Glomerular visceral epithelial cell (primary cell): ENCODE results near the gene PMP22.

Experiments
- DNase-seq: peaks from one replicate; pipeline ENCODE4 v3.0.0-alpha.2; 2016; ENCODE audit errors: extremely low spot score

Gene PMP22

GRCh38 chr17:15265131-15265530 lies at the start of gene PMP22:
PMP22 (minus strand) TSS chr17:15265326; CDS start chr17:15260727, 4,599 bp downstream.
- no peak for DNase-seq

- no peak for DNase-seq
These were observed 46.9 kb upstream of the PMP22 start for GRCh38 chr17:15311996-15312395.

DNA sequence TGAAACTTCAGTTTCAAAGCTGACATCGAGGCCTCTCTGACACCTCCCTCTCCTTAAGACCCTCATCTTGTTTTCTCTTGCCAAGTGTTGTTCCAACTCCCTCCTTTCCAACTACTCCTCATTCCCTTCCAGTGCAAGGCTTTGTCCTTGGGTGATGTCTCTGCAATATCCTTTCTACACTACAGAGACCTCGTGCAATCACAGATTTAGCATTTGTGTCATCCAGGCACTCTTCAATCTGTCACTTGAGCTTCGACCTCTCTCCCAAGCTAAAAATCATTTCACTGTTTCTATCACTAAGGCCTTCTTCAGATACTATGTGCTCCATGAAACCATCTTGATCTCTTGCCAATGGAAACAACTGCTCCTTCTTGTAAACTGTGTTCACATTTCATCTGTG lies 44.7 kb upstream of the PMP22 start:
- DNase-seq, result no peak

GRCh38 chr17:15309236-15309635 lies 44.1 kb upstream of the PMP22 start:
- no peak for DNase-seq

- DNase-seq, result no peak
These were observed 43.6 kb upstream of the PMP22 start for GRCh38 chr17:15308758-15309157.

DNA sequence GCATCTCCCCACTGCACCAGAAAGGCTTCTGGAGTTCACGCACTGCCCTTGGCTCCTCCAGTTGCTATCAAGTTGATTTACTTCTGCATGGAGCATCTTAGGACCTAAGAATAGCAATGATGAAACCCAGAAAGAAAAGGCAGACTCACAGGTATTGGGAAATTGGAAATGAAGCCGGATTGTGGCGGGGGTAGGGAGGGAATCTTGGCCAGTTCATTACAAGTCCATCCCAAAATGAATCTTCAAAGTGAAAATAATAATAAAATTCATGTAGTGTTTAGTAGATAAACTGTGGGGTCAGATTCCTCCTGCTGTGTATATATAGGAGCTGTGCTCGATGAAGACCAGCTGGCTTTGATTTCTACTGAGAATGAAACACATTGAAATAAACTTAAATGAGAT lies 42.6 kb upstream of the PMP22 start:
- no peak for DNase-seq

DNA sequence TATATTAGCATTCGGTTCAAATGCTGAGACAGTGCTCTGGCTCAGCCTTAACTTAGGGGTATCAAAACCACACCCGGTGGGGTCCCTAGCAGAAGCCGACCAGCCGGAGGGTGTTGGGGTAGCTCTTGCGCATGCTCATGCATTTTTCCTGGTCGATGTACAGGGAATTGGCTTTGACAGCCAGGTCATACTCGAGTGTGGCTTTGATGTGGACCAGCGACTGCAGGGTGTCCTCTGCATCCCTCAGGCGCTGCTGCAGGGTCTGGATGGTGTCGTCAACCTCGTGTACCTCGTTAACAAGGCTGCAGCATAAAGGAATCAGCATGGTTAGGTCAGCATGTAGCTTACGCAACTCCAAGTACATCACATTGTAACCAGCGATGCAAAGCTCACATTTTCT lies 38.7 kb upstream of the PMP22 start:
- DNase-seq, result no peak

GRCh38 chr17:15303268-15303667 lies 38.1 kb upstream of the PMP22 start:
- DNase-seq, result no peak

DNA sequence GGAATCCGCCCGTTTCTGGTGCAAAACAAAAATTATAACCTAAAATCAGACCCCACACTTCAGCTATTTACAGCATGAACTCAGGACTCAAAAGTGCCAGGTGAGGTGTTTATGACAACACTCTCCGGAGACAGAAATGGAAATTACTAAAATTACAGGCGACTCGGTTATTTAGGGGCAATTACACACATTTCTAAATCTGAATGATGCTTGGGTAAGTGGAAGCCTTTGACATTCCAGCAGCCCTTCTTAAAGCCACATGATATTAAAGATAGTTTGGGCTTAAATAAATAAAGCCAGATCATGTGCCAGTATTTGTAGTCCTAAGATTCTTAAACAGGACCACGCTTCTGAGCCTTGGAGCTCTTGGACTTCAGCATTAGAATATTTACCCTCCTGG lies 36.7 kb upstream of the PMP22 start:
- no peak for DNase-seq

- DNase-seq, result peak; percentile 26
These were observed 33.0 kb upstream of the PMP22 start for GRCh38 chr17:15298176-15298575.

GRCh38 chr17:15293558-15293957 lies 28.4 kb upstream of the PMP22 start:
- no peak for DNase-seq

DNA sequence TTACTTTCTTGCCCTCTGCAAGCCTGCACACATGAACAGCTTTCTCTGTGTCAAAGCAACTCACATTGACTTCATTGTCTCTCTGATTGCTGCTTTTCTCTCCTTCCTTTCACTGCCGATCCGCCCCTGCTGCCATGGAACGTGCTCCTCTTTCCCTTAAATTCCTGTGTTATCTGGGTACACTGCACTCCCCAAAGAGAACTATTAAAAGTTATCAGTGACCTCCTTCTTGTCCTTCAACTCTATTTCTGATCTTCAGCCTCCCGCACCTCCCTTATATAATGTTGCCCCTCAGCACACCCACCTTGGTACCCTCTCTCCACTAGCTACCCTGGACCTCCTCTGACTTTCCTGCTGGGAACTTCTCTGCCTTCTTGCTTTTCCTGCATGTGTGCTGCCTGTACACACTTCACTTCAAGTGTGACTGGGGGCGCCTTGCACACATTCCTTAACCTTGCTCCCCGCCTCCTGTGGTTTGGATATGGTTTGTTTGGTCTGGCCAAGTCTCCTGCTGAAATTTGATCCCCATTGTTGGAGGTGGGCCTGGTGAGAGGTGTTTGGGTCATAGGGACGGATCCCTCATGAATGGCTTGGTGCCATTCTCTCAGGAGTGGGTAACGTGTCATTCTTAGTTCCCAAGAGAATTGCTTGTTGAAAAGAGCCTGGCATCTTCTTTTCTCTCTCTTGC lies 26.7 kb upstream of the PMP22 start:
- peak; percentile 58 for DNase-seq

DNA sequence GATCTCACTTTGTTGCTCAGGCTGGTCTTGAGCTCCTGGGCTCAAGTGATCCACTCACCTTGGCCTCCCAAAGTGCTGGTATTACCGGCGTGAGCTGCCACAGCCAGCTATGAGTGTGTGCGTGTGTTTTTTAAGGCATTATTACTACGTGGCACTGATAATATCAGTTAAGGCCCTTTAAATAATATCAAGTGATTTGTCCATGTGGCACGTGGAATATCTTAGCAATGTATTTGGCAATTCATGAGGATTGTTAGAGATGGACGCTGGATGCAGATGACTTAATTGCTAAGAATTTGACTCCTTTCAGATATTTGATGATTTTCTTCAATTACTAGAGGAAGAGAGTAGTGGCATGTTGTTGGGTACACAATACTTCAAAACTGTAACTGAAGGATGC lies 25.5 kb upstream of the PMP22 start:
- no peak for DNase-seq

- peak; percentile 15 for DNase-seq
These were observed 24.4 kb upstream of the PMP22 start for GRCh38 chr17:15289285-15290183.

- DNase-seq, result no peak
These were observed 23.7 kb upstream of the PMP22 start for GRCh38 chr17:15288859-15289258.

- no peak for DNase-seq
These were observed 22.6 kb upstream of the PMP22 start for GRCh38 chr17:15287538-15288267.

DNA sequence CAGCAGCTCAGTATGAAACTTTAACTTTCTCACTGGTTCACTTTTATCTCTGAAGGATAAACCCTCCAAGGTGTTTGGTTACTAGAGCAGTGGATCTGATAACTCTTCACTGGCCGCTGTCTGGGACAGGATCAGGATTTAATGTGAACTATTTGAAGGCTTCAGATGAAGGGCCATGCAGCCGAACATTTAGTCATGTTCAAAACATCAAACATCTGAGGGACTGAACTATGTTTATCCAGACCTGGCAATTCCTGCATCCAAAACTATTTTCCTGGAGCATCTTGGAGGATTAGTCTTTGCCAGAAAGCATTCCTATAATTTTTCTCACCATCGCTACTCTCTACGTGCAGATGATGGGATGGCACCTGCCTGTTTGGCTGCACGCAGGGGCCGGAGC lies 20.3 kb upstream of the PMP22 start:
- DNase-seq, result no peak

DNA sequence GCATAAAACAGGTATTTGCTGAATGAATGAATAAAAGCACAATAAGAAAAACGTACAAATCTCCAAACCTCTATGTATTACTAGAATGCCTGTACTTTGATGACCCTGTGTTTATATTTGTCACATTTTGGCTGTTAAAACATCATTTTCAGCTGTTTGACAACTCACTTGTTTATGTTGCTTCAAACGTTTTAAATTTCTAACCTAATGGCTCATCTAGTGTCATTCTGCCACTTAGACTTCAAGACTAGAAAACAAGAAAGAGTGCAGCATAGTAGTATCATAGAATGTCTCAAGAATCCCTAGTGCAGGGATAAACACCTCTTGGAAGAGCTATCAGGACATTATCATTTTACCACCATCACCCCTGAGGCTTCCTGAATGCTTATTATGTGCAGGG lies 19.4 kb upstream of the PMP22 start:
- no peak for DNase-seq

GRCh38 chr17:15284107-15284506 lies 19.0 kb upstream of the PMP22 start:
- DNase-seq, result no peak

DNA sequence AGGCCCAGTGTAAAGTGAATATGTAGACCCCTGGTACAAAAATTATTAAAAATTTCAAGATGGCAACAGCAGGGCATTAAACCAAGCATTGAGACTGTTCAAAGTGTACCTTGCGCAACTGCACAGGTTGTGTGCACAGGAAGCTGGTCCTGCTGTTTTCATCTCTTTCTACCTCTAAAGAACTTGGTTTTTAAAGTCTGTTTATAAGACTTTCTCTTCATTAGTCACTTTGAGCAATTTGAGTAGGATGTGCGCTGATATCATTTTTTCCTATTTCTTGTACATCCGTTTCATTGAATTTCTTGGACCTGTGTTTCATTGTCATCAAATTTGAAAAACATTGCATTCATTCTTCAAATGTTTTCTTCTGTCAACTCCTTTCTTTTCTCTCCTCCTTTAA lies 16.8 kb upstream of the PMP22 start:
- DNase-seq, result no peak

DNA sequence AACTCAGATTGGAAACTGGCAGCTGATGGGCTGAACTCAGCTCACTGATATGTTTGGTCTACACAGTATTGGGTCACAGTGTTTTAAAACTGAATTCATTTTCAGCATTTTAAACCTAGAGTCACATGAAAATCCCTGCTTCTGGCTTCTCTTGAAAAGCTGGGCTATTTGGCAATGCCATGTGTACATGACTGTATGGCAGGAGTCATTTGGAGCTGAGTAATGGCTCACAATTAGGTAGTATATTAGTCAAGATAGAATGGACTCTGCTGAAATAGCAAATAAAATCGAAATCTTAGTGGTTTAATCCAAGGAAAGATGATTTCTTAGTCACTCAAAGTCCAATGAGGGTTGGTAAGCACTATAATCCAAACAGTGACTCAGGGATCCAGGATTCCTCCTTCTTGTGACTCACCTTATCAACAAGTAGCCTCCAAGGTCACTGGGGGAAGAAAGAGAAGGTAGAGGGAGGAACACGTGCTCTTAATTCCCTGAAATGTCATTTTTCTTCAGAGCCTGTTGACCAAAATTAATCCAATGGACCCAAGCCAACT lies 13.9 kb upstream of the PMP22 start:
- peak; percentile 68 for DNase-seq

GRCh38 chr17:15278380-15278779 lies 13.3 kb upstream of the PMP22 start:
- DNase-seq, result peak; percentile 40
